Measurements from ENCODE around the gene ESR1.

ESR1 gene

GRCh38 chr6:151807513-151808370 lies at the start of gene ESR1:
TSS of gene ESR1 (plus strand) at chr6:151807682. CDS start at chr6:151807913, 231 bp downstream.
- no peak for DNase-seq

DNA sequence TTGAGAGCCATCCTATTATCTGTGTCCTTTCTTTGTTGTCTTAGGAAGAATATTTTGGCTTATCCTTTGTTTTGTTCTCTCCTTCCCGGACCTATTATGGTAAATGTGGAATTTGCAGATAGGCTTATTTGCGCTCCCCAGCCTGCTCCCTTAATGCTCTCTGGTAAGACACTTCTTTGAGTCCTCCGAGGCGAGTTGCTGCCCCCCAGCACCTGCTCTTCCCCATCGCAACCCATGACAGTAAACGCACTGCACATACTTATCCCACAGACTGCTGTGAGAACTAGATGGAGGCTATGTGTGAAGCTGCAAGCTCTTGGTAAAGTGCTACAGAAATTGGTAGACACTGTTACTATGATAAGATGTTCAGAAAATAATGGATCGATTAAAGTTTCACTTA lies 47.0 kb upstream of the ESR1 start:
- no peak for DNase-seq

DNA sequence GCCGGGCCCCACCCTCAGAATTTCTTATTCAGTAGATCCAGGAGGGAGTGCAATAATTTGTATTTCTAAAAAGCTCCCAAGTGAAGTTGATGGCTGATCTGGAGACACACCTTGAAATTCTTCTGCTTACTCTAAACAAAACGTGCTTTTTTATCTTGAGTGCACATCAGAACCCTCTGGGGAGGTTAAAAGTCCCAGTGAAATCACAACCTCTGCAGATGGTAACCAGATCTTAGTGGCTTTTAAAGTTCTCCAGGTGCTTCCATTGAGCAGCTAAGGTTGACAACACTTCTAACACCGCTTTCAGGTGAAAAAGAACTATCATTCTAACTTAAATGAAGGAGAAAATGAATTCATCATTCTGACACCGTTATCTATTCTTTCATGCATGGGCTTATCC lies 45.6 kb upstream of the ESR1 start:
- DNase-seq, result no peak

GRCh38 chr6:151762817-151763216 lies 44.7 kb upstream of the ESR1 start:
- DNase-seq, result no peak

GRCh38 chr6:151763303-151763702 lies 44.2 kb upstream of the ESR1 start:
- no peak for DNase-seq

- no peak for DNase-seq
Observed at GRCh38 chr6:151763938-151764680, 43.4 kb upstream of the ESR1 start.

- no peak for DNase-seq
Observed at GRCh38 chr6:151765444-151765886, 42.0 kb upstream of the ESR1 start.

DNA sequence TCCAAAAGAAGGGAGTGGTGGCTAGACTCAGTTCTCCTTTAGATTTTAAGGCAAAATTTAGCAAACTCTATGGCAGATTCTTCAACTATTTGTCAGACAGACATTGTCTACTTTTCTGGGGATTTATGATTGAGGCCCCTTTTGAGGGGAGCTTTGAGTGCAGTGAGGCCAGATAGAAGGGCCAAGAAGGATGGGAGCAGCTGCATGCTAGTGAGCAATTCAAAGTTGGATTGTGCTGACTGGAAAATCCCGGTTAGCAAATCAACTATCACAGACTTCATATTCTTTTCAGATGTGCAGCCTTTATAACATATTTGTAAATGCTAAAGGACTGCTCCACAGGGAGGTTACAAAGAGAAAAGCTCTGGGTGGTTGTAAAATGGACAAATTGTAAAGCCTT lies 35.0 kb upstream of the ESR1 start:
- DNase-seq, result no peak

DNA sequence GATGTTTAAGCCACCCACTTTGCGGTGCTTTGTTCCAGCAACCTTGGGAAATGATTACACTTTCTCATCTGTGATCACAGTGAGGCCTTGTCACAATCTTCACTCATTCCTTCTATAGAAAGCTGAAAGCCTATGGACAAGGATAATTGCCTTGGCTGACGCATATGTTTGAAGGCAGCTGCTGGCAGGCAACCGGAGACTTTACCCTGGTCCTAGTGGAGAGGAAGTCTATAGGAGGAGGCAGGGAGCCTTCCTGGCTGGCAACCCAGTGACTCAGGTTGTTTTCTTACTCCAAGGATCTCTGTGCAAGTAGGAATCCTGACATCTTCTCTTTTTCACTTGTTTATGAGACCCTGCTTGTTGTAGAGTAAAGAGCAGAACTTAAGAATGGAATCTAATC lies 34.1 kb upstream of the ESR1 start:
- DNase-seq, result no peak

DNA sequence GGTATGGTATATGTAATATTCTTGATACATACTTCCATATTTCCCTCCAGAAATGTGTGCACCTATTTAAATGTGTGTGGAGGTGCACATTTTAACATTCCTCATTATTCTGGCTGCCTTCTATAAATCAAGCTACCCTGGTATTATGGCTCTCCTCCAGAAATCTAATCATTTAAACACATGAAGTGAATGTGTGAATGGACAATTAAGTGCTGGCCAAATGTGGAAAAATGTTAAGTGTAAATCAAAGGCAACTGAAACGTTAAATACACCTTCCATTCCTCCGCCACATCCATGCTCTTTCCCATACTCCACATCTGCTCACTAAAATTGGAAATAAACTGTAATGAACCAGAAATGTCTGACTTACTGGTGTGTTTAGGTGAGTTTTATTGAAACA lies 24.9 kb upstream of the ESR1 start:
- DNase-seq, result no peak

DNA sequence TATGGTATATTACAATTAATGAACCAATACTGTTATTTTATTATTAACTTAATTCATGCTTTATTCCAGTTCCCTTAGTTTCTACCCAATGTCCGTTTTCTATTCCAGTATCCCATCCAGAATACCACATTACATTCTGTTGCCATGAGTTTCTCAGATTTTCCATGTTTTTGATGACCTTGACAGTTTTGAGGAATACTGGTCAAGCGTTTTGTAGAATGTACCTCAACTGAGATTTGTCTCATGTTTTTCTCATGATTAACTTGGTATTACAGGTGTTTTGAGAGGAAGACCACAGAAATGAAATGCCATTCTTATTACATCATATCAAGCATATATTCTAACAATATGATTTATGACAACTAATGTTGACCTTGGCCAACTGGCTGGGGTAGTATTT lies 23.8 kb upstream of the ESR1 start:
- DNase-seq, result no peak

- DNase-seq, result no peak
Observed at GRCh38 chr6:151784441-151785214, 22.9 kb upstream of the ESR1 start.

GRCh38 chr6:151796842-151797530 lies 10.5 kb upstream of the ESR1 start:
- no peak for DNase-seq

DNA sequence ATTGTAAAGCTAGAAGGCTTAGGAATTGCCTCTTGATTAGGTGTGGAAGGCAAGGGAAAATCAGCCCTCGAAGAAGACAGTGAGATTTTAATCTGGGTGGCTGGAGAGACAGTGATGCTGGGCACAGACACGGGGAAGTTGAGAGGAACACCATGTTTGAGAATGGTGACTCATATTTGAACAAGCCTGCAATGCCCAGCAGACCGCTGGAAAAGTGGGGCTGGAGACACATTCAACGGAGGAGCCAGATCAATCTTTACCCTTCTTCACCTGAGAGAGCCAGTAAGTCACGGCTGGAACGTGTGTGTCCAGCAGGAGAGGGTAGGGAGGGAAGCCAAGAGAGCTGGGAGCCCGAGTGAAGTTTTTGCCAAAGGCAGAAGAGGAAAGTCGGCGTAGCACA lies 3.7 kb upstream of the ESR1 start:
- no peak for DNase-seq

DNA sequence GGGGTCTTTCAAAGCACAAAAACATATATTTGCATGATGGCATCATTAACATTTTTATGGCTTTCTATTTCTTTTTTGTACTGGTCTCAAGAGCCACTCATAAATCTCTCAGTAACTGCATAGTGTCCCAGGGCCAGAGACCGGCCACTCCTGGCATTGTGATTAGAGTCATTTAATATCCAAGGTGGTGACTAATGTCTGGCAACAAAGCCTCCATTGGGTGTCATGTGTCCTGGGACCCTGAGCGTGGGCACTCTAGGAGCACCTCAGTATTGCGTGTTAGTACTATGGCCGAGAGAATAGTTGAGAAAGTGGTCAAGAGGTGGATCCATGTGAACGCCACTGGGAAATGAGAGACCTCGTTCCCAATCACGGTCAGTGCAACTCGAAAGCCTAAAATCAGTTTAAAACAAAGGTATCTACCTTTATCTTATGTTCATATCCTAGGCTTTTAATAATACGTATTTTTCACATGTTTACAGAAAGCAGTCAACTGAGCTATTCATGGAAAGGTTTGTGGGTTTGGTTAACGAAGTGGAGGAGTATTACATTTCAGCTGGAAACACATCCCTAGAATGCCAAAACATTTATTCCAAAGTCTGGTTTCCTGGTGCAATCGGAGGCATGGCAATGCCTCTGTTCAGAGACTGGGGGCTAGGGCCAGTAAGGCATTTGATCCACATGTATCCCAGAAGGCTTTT lies 2.7 kb upstream of the ESR1 start:
- no peak for DNase-seq

DNA sequence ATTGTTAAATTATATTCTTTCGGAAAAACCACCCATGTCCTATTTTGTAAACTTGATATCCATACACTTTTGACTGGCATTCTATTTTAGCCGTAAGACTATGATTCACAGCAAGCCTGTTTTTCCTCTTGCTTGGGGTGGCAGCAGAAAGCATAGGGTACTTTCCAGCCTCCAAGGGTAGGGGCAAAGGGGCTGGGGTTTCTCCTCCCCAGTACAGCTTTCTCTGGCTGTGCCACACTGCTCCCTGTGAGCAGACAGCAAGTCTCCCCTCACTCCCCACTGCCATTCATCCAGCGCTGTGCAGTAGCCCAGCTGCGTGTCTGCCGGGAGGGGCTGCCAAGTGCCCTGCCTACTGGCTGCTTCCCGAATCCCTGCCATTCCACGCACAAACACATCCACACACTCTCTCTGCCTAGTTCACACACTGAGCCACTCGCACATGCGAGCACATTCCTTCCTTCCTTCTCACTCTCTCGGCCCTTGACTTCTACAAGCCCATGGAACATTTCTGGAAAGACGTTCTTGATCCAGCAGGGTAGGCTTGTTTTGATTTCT lies 2.1 kb upstream of the ESR1 start:
- DNase-seq, result no peak

- no peak for DNase-seq
Observed at GRCh38 chr6:151806757-151807512, 547 bp upstream of the ESR1 start.

DNA sequence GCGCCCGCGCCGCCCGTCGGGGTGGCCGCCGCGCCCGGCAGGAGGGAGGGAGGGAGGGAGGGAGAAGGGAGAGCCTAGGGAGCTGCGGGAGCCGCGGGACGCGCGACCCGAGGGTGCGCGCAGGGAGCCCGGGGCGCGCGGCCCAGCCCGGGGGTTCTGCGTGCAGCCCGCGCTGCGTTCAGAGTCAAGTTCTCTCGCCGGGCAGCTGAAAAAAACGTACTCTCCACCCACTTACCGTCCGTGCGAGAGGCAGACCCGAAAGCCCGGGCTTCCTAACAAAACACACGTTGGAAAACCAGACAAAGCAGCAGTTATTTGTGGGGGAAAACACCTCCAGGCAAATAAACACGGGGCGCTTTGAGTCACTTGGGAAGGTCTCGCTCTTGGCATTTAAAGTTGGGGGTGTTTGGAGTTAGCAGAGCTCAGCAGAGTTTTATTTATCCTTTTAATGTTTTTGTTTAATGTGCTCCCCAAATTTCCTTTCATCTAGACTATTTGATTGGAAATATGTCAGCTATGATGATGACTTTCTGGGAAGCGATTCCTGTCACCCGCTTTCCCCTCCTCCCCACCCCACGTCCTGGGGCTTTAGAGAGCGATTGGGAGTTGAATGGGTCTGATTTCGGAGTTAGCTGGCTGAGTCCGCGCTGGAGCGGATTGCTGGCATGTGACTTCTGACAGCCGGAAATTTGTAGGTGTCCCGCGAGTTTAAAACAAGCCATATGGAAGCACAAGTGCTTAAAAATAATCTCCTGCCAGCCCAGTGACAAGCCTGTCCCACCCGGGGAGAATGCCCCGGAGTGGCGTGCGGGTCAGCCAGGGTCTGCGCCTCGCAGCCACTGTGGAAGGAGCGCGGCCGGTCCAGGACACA lies 1.1 kb downstream of the ESR1 start:
- DNase-seq, result no peak

DNA sequence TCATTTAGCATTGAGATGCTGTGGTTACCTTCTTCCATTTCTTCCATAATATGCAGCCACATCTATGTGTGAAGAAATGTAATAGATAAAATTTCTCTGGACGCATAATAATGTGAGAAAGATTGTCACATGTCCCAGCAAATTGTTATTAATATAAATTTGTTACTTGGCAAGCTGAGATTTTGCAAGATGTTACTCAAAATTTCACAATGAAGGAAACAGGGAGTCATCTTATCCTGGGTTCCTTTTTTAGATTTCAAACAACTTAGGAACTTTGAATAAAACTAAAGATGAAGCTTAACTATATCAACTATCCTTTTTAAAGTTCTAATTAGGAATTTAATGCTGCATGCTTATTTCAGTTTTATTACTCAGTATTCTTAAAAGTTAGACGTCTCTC lies 3.6 kb downstream of the ESR1 start:
- DNase-seq, result no peak

DNA sequence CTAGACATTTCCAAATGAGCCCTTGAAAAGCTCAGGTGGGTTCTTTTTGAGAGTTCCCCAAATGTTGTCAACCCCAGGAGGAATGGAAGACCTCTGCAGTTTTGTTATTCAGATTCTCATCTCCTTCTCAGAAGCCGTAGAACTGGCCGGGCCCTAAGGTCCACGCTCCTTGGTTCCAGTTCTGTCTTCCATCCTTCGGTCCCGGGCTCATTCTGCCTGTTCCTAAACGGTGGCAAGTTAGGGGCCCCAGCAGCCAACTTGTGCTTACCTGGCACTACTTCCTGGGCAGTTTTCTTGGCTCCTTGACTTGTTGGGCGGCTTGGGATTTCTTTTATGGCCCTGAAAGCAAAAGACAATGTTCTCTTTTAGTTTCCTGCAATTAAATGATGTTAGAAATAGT lies 6.4 kb downstream of the ESR1 start:
- DNase-seq, result no peak

Data from NCI-H2029 (cell line).